ENCODE results near the gene HOXA1. TPM values are rescaled to one million over a fixed set of nuclear protein-coding genes. Genes with fewer than 3 reads are reported as not detected.

The HOXA1 gene
- polyA plus RNA-seq, 2 of the 4 experiments (the other 2 are of a cell fraction), result 2.8 to 5.0 TPM

GRCh38 chr7:27130540-27131389 lies 35.0 kb upstream of the HOXA1 start, which contains the start of gene HOXA4 (continued):
- peak; percentile 93 for TF ChIP-seq USF2 (IDR thresholded peaks at IDR 0.05)
- TF ChIP-seq RARB (CRISPR knock-in tag; IDR thresholded peaks at IDR 0.05), result no peak

- ChIA-PET POLR2A (interaction anchor here (0.7 to 2.2 kb wide), 5 partner anchors 7 to 265 kb away, joined by 3 to 13 read pairs (median 6); partner anchors contain the start of gene SKAP2), CTCF (interaction anchor here (0.7 to 3.8 kb wide), 7 partner anchors 8 to 450 kb away, joined by 3 to 22 read pairs (median 3); partner anchors contain the start of gene HOXA5)
- H3K27ac ChIP-seq, result peak overlapping the region; percentile 82 to 95
- DNase-seq (ENCODE audit: low read depth in 1 of 2, low spot score in 1 of 2), result no peak
- ATAC-seq, result peak; percentile 26 to 74
- TF ChIP-seq NPAS2 (CRISPR knock-in tag; IDR thresholded peaks at IDR 0.05; ENCODE audit: borderline replicate concordance) (no peak), USF2 (IDR thresholded peaks at IDR 0.05) (no peak), REST (IDR thresholded peaks at IDR 0.05) (no peak), SMC3 (IDR thresholded peaks at IDR 0.05) (0 out of 3 replicates have a peak, but pooled peaks have one; percentile 15), HEYL (CRISPR knock-in tag; IDR thresholded peaks at IDR 0.05) (no peak), HOXA7 (CRISPR knock-in tag; IDR thresholded peaks at IDR 0.05) (no peak), ZSCAN20 (CRISPR knock-in tag; IDR thresholded peaks at IDR 0.05) (no peak), HES2 (IDR thresholded peaks at IDR 0.05) (no peak), ZFP36 (IDR thresholded peaks at IDR 0.05; ENCODE audit: borderline replicate concordance, partially characterized antibody) (no peak), CTCF (IDR thresholded peaks at IDR 0.05) (peak; percentile 31), PBX3 (IDR thresholded peaks at IDR 0.05) (no peak), RNF2 (IDR thresholded peaks at IDR 0.05; ENCODE audit: borderline replicate concordance, low read depth) (no peak)
- H3K4me3 ChIP-seq, result peak overlapping the region; percentile 54
- no peaks in the 10 kb centered on the region for H3K9me3 ChIP-seq
- 78% methylated on average over 42 of the region's 72 CpGs for WGBS (ENCODE audit: missing lambda C conversion rate)
- no peak for FAIRE-seq
- H3K4me2 ChIP-seq, result peak overlapping the region; percentile 63
- H3K4me1 ChIP-seq, result peaks cover 23% of the 10 kb centered on the region
These were observed 34.1 kb upstream of the HOXA1 start for GRCh38 chr7:27129729-27130539.
